ENCODE results near the gene CEACAM1.

- no peak for TF ChIP-seq POLR2A (IDR thresholded peaks at IDR 0.05)
- no peak for TF ChIP-seq CTCF (IDR thresholded peaks at IDR 0.05)
- no peak for TF ChIP-seq EP300 (IDR thresholded peaks at IDR 0.05)
These were observed 11.8 kb upstream of the CEACAM1 start for GRCh38 chr19:42540071-42540553.

Data from ovary (tissue), 3 donors.